ENCODE measurements around the gene GPC3. TPM values are rescaled to one million over a fixed set of nuclear protein-coding genes. Genes with fewer than 3 reads are reported as not detected.

The GPC3 gene
- total RNA-seq, 1 donor from 2014 or later, result 30.4 TPM

GRCh38 chrX:133660281-133660680 lies 325.1 kb downstream of the GPC3 start:
- H3K9me3 Mint-ChIP-seq, result no peaks in the 10 kb centered on the region
- no peak overlapping the region for H3K4me3 Mint-ChIP-seq
- no peaks in the 10 kb centered on the region for H3K36me3 Mint-ChIP-seq (ENCODE audit: low read depth)
- H3K27ac Mint-ChIP-seq (ENCODE audit: unreplicated experiment), result no peak overlapping the region
- H3K4me1 Mint-ChIP-seq, result peaks cover 12% of the 10 kb centered on the region
- DNase-seq (ENCODE audit: low read depth, low spot score), result no peak
- TF ChIP-seq CTCF (conservative IDR thresholded peaks at IDR 0.05), result no peak
- no peaks in the 10 kb centered on the region for H3K27me3 Mint-ChIP-seq (ENCODE audit: low read depth)

- H3K4me3 Mint-ChIP-seq, result no peak overlapping the region
- no peaks in the 10 kb centered on the region for H3K27me3 Mint-ChIP-seq (ENCODE audit: low read depth)
- no peak for TF ChIP-seq CTCF (conservative IDR thresholded peaks at IDR 0.05)
- no peak for DNase-seq (ENCODE audit: low read depth, low spot score)
- H3K27ac Mint-ChIP-seq (ENCODE audit: unreplicated experiment), result no peak overlapping the region
- no peaks in the 10 kb centered on the region for H3K36me3 Mint-ChIP-seq (ENCODE audit: low read depth)
- H3K4me1 Mint-ChIP-seq, result peaks cover 13% of the 10 kb centered on the region
- no peaks in the 10 kb centered on the region for H3K9me3 Mint-ChIP-seq
Measured at GRCh38 chrX:133658293-133658911, 327.0 kb downstream of the GPC3 start.

DNA sequence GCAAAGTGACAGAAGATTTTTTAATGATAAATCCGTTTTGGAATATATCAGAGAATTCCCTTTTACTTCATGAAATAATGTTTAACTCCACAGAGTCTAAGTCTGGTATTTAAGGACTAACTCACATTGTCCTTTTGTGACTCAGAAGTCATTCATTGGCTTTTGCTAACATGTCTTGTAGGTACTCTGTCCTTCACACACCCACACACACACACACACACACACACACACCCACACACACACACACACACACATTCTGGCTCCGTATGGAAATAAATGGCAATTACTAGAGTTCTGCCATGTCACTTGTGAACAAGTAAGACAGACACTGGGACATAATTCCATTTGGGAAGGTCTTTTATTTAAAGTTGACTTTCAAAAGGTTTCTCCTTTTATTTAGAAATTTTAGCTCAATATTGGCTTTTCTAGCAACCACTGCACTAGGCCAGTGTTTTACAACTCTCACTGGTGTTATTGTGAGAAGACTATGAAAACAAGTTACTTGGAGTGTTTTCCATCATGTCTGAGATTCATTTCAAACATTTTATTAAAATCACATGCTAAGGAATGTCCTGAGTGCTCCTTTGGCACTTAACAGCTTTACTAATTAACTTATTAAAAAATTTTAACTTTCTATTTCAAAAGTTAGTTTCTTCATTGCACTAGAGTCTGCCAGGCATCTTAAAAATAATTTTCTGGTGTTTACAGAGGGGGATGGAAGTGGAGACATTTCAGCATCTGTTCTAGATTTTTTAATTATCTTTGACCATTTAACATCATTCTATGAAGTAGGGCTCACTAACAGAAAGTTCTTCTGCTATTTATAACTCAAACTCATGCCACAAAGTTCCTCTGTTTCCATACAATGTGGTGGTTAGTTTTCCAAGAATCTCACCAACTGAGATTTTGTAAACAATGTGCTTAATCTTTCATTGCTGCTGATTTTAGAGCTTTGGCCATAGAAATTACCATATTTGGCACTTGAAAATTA lies 329.8 kb downstream of the GPC3 start:
- Mint-ChIP-seq H3K36me3 (ENCODE audit: low read depth) (no peaks in the 10 kb centered on the region), H3K27ac (ENCODE audit: unreplicated experiment) (no peak overlapping the region), H3K9me3 (no peaks in the 10 kb centered on the region), H3K27me3 (ENCODE audit: low read depth) (no peaks in the 10 kb centered on the region), H3K4me3 (no peak overlapping the region), H3K4me1 (peaks cover 13% of the 10 kb centered on the region)
- no peak for TF ChIP-seq CTCF (conservative IDR thresholded peaks at IDR 0.05)
- DNase-seq (ENCODE audit: low read depth, low spot score), result no peak

GRCh38 chrX:133654811-133655210 lies 330.6 kb downstream of the GPC3 start:
- DNase-seq (ENCODE audit: low read depth, low spot score), result no peak
- Mint-ChIP-seq H3K4me1 (peaks cover 17% of the 10 kb centered on the region), H3K27ac (ENCODE audit: unreplicated experiment) (no peak overlapping the region), H3K4me3 (no peak overlapping the region), H3K27me3 (ENCODE audit: low read depth) (no peaks in the 10 kb centered on the region), H3K36me3 (ENCODE audit: low read depth) (no peaks in the 10 kb centered on the region), H3K9me3 (no peaks in the 10 kb centered on the region)
- TF ChIP-seq CTCF (conservative IDR thresholded peaks at IDR 0.05), result no peak

GRCh38 chrX:133653358-133653757 lies 332.0 kb downstream of the GPC3 start:
- Mint-ChIP-seq H3K36me3 (ENCODE audit: low read depth) (no peaks in the 10 kb centered on the region), H3K27me3 (ENCODE audit: low read depth) (no peaks in the 10 kb centered on the region), H3K9me3 (no peaks in the 10 kb centered on the region), H3K4me1 (peaks cover 26% of the 10 kb centered on the region), H3K27ac (ENCODE audit: unreplicated experiment) (no peak overlapping the region), H3K4me3 (no peak overlapping the region)
- TF ChIP-seq CTCF (conservative IDR thresholded peaks at IDR 0.05), result no peak
- DNase-seq (ENCODE audit: low read depth, low spot score), result no peak
